Motor neuron (in vitro differentiated cells): ENCODE data around the gene STK40. TPM values are rescaled to one million over a fixed set of nuclear protein-coding genes. Genes with fewer than 3 reads are reported as not detected.

ENCODE experiments used
- ATAC-seq, 8 experiments: fragments of 200-7000 bp; cut with Tn5 transposase; replicated peaks in 6 of 8; 2 replicates each; pipeline ENCODE4 v1.8.0; 2021; ENCODE audit warnings: mild to moderate bottlenecking in 8 of 8, moderate library complexity in 8 of 8
- H3K27ac ChIP-seq, 2 donors: fragments of 250-450 bp; sonication (Bioruptor Pico); 2 replicates each; pipeline ENCODE4 v1.9.0; 2021; ENCODE audit warnings: antibody characterized with exemption in 2 of 2, mild to moderate bottlenecking in 2 of 2, moderate library complexity in 1 of 2
- H3K4me1 ChIP-seq, 2 donors: fragments of 250-450 bp; sonication (Bioruptor Pico); replicated peaks in 1 of 2; 2 replicates each; pipeline ENCODE4 v1.6.1; 2021; ENCODE audit warnings: antibody characterized with exemption in 2 of 2, mild to moderate bottlenecking in 2 of 2, moderate library complexity in 1 of 2
- H3K4me3 ChIP-seq, 5 donors: fragments of 250-450 bp; sonication (Bioruptor Pico); 2 replicates each; pipeline ENCODE4 v1.9.0; 2021; ENCODE audit warnings: antibody characterized with exemption in 5 of 5, mild to moderate bottlenecking in 5 of 5, moderate library complexity in 4 of 5
- WGBS, 10 experiments: fragments of 450-650 bp; shearing (Covaris generic); methylation state at CpG; one replicate each; pipeline ENCODE4 v1.0.0; 2022; 5-methylcytosine and 5-hydroxymethylcytosine counted together
- in situ Hi-C, 9 experiments: fragments of 400-800 bp; cut with MboI; loops; one replicate each; pipeline ENCODE4 v1.15.0; 2021; ENCODE audit warnings: low sequenced_read_pairs in 9 of 9, low pct_unique_long_range_greater_than_20kb in 2 of 9; ENCODE audit not compliant: unreplicated experiment in 9 of 9
- total RNA-seq, 8 experiments: library from RNA; unstranded; fragments of 300-600 nt; gene quantifications; 2 replicates each; pipeline versions ENCODE4 v1.2.3 to v1.2.4, GENCODE V29; 2022

The STK40 gene
- total RNA-seq, 8 experiments from 2014 or later = 21.2 to 49.9 (median 30.9) TPM

DNA sequence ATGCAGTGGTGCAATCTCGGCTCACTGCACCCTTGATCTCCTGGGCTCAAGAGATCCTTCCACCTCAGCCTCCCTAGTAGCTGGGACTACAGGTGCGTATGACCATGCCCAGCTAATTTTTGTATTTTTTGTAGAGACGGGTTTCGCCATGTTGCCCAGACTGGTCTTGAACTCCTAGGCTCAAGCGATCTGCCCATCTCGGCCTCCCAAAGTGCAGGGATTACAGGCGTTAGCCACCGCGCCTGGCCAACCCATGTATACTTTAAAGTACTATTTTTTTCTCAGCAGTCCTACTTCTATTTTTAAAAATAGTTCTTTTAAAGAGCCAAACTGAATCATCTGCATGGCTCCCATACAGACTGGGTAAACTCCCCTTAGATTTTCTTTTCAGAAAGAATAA is 3.5 kb downstream of the STK40 start:
- 94 to 100% (median 97%) methylated on average over 1 to 9 of the region's 9 CpGs; no CpG with 5 or more reads in 3 of the 10 experiments for WGBS, 10 experiments
- Histone ChIP-seq H3K27ac (no peak overlapping the region), H3K4me3 (no peak overlapping the region), H3K4me1 (peaks cover 19 to 22% of the 10 kb centered on the region in 2 donors)
- ATAC-seq = no peak
- in situ Hi-C loops = no loop called here

DNA sequence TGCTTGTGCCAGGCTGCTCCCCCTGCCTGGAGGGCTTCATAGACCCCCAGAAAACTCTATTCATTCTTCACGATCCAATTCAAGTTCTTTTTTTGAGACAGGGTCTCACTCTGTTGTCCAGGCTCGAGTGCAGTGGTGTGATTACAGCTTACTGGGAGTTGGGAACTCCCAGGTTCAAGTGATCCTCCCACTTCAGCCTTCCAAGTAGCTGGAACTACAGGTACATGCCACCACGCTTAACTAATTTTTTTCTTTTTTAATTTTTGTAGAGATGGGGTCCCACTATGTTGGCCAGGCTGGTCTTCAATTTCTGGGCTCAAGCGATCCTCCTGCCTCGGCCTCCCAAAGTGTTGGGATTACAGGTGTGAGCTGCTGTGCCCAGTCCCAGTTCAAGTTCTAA is 4.3 kb downstream of the STK40 start:
- WGBS, 10 experiments = 80 to 100% (median 96%) methylated on average over 1 to 5 of the region's 5 CpGs; no CpG with 5 or more reads in 3 of the 10 experiments
- ATAC-seq = no peak
- H3K27ac ChIP-seq = no peak overlapping the region
- in situ Hi-C loops = no loop called here
- H3K4me1 ChIP-seq = peaks cover 12 to 14% of the 10 kb centered on the region in 2 donors
- no peak overlapping the region for H3K4me3 ChIP-seq

DNA sequence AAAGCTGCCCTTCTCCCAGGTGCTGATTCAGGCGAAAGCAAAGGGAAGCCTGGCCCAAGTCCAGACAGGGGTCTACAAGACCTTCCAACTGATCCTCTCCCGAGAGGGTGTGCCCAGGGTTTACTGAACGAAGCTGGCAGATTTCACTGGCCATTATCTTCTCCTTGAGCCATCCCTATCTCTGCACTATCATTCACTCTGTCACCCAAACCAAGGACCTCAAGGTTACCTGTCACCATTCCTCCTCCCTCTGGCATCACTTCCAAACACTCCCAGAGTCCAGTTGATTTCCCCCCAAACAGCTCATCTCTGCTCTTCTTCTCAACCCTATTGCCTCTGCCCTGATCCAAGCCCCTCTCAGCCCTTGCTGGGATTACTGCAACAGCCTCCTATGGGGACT is 4.9 kb downstream of the STK40 start:
- 20 to 100% (median 88%) methylated on average over 1 to 3 of the region's 3 CpGs; no CpG with 5 or more reads in 3 of the 10 experiments for WGBS, 10 experiments
- in situ Hi-C loops = no loop called here
- Histone ChIP-seq H3K4me1 (peaks cover 12 to 14% of the 10 kb centered on the region in 2 donors), H3K4me3 (no peak overlapping the region), H3K27ac (no peak overlapping the region)
- ATAC-seq = no peak

DNA sequence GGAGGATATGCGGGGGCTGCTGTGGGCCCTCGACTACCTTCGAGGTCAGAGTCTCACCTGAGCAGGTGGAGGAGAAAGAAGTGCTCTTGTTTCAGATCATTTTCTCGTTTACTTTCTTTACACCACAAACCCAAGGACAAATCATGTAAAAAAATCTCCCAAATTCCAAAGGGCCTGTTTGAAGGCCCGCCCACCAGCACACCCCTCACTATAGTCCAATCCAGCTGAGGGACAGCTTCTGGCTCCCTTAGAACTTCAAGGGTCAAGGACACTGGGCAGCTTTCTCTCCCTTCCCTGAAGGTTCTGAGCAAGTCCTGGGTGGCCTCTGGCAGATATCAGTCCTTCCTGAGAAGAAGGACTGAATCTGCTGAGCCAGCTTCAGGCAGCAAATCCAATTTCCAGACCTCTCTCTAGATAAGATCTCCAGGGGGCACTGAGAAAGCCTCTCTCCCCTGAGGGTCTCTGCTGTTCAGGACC is 5.5 kb downstream of the STK40 start:
- 77 to 100% (median 91%) methylated on average over 1 to 5 of the region's 5 CpGs; no CpG with 5 or more reads in 2 of the 10 experiments for WGBS, 10 experiments
- no peak for ATAC-seq
- in situ Hi-C loops = no loop called here
- Histone ChIP-seq H3K4me1 (peaks cover 12 to 15% of the 10 kb centered on the region in 2 donors), H3K4me3 (no peak overlapping the region), H3K27ac (no peak overlapping the region)

DNA sequence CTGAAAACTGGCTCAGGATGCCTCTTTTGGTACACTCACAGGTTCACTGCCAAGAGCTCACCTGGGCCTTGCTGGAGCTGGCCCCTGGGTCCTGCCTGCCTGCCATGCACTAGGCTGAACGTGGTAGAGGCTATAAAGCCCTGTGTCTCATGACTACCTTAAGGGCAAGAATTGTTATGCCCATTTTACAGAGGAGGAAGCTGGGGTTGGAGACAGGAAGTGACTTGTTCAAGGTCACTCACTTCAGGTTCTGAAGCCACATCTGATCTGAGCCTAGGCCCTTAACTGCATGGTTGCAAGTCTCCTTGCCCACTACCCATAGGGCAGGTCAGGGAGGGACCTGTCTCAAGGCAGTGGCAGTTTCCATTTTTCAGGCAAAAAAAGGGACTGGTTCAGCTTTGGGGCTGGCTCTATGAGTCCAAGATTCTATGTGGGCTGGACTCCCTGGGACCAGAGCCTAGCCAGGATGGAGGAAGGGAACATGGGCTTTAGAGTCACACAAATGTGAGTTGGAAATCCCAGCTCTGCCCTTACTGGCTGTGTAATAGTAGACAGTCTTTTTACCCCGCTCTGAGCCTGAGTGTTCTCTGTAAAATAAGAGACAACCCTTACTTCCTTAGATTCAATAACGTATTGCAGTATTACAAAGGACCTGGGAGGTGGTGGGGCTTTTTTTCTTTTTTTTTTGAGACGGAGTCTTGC is 7.8 kb downstream of the STK40 start:
- 64 to 100% (median 84%) methylated on average over 1 to 3 of the region's 4 CpGs; no CpG with 5 or more reads in 2 of the 10 experiments for WGBS, 10 experiments
- ATAC-seq = no peak
- Histone ChIP-seq H3K4me1 (peaks cover 21 to 23% of the 10 kb centered on the region in 2 donors), H3K27ac (no peak overlapping the region), H3K4me3 (no peak overlapping the region)
- in situ Hi-C loops = no loop called here

DNA sequence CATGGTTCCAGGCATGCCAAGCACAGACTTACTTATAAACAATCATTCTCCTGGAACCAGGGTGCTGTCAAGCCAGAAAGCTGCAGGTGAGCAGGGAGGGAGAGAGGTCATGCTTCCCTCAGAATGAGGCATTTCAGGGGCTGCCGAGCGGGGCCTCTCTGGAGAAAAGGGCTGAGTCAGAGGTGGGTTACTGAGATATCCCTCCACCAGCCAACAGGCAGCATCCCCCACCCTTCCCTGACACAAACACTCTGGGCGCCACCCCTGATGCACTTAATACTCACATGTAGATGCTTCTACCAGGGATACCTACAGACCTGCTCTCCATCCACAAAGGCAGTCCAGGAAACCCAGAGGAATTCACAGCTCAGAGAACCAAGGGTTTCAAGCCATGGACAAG is 13.1 kb downstream of the STK40 start:
- ATAC-seq = peak in 4 of 8 experiments; percentile 1 to 7 (median 2)
- in situ Hi-C loops = no loop called here
- peak overlapping the region; percentile 91 to 92 for H3K27ac ChIP-seq

DNA sequence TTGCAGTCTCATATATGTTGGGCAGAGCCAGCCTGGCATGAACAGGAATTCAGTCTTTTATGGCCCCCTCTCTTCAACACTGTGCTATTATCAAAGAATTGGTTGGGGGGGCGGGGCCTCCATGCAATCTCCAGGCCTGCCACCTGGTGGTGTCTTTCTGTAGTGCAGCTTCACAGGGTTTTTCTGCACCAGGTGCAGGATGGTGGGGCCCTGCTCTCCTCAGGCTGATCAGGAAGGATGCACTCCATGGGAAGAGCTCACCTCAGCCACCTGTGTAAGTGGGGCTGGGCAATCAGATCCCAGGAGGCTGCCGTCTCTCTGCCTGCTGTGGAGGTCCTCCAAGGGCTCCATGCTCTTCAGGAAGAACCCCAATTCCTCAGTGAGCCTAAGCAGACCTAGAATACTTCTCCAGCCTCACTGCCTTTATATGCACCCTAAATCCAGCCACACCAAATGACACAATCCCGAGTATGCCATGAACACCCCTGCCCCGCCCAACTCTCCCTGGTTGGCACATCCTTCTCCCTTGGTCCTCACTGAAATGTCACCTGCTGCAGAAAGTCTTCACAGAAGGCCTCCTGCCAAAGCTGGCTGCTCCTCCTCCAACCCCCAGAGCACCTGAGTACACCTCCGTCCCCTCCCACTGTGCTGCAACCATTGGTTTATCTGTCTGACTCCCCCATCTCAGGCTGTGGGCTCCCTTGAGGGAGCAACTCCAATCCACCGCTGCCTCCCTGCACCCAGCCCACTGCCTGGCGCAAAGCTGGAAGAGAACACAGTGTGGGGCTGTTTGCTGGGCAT is 16.5 kb downstream of the STK40 start:
- no peak overlapping the region for H3K27ac ChIP-seq
- peak in 3 of 8 experiments; percentile 3 to 64 (median 12) for ATAC-seq
- H3K4me1 ChIP-seq = peaks cover 48 to 54% of the 10 kb centered on the region in 2 donors
- H3K4me3 ChIP-seq = no peak overlapping the region
- WGBS, 10 experiments = 0 to 58% (median 44%) methylated on average over 1 to 4 of the region's 7 CpGs; no CpG with 5 or more reads in 6 of the 10 experiments
- in situ Hi-C loops = no loop called here

More for the DNA sequence above, 13.1 kb downstream of the STK40 start:
- Histone ChIP-seq H3K4me3 (no peak overlapping the region), H3K4me1 (peaks cover 40 to 46% of the 10 kb centered on the region in 2 donors)
- 61 to 83% (median 70%) methylated on average over 1 to 3 of the region's 3 CpGs; no CpG with 5 or more reads in 5 of the 10 experiments for WGBS, 10 experiments

DNA sequence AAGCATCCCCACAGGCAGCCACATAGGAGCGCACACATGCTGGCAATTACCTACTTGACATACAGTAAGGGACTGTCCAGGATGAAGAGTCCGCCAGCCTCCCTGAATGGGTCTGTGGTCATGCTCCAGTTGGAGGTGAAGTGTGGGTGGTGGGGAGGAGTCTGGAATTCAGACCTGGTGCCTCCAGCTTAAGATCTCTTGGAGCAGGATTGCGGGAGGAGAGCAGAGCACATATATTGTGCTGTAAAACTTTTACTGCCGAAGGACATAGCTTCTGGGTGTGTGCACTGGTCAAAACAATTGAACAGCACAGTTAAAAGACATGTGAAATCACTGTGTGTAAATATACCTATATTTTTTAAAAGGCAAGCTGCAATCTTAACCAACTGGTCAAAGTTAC is 17.9 kb downstream of the STK40 start:
- WGBS, 10 experiments = 61 to 100% (median 92%) methylated on average over 1 to 4 of the region's 4 CpGs; no CpG with 5 or more reads in 2 of the 10 experiments
- in situ Hi-C loops = no loop called here
- ATAC-seq = no peak
- Histone ChIP-seq H3K27ac (no peak overlapping the region), H3K4me1 (peaks cover 33 to 41% of the 10 kb centered on the region in 2 donors), H3K4me3 (no peak overlapping the region)

DNA sequence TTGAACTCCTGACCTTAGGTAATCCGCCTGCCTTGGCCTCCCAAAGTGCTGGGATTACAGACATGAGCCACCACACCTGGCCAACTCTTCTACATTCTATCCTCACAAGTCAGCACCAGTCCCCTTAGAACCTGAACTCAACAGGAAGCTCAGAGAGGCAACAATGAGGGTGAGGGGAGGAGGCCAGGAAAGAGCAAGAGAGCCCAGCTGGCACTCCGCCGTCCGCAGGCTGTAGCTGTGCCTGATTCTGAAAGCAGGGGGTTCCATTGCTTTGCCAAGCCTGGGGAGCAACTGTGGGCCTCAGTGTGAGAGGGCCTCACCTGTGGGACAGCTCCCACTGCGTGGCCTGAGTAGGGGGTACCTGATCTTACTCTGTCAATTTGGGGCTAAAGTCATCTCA is 18.7 kb downstream of the STK40 start:
- no peak overlapping the region for H3K27ac ChIP-seq
- in situ Hi-C loops = no loop called here
- peaks cover 26 to 34% of the 10 kb centered on the region in 2 donors for H3K4me1 ChIP-seq
- no peak for ATAC-seq
- WGBS, 10 experiments = 81 to 100% (median 100%) methylated on average over 1 to 4 of the region's 5 CpGs; no CpG with 5 or more reads in 4 of the 10 experiments
- no peak overlapping the region for H3K4me3 ChIP-seq

DNA sequence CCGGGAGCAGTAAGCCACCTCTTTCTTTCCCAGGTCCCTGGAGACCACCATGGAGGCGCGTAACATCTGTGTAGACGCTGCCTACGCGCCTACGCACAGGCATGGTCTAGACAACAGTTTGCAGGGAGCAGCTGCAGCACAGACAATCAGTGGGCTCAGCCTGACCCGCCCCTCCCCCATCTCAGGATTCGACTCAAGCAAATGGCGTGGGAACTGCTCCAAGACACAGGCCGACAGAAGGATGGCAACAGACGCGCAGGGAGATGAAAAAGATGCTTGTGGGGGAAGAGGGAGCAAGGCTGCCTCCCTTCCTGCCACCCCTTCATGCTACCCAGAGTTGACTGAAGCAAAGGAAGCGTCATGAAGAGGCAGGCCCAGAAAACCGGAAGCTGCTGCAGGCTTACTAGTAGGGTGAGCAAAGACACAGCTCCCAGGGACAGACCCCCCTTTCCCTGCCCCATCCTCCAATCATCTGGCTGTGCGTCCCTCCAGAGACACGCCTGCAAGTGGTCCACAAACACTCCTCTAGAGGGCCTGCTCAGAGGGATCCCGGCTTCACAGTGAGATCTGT is 19.5 kb downstream of the STK40 start:
- peak overlapping the region; percentile 66 to 80 for H3K27ac ChIP-seq
- peak overlapping the region in 1 of 5 donors; percentile 3 for H3K4me3 ChIP-seq
- peaks cover 20 to 25% of the 10 kb centered on the region in 2 donors for H3K4me1 ChIP-seq
- 11 to 87% (median 30%) methylated on average over 3 to 17 of the region's 18 CpGs; no CpG with 5 or more reads in 4 of the 10 experiments for WGBS, 10 experiments
- in situ Hi-C loops = no loop called here
- ATAC-seq = peak in 5 of 8 experiments; percentile 83 to 92 (median 86)

DNA sequence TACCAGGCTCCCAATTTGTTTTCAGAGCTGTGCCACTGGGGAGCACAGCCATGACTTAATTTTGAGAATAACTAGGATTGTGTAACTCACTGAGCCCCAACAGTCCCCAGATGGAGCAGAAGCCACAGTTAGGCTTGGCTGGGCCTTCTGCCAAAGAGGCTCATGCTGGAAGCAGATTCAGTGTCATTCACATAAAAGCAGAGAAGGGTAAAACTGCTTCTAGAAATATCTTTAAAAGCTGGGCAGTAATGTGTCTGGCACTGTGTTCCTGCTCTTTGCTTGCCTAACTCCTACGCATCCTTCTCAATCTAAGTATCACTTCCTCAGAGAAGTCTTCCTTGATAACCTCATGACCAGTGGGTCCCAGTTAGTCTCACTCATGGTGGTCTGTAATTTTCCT is 20.3 kb downstream of the STK40 start:
- peaks cover 20 to 24% of the 10 kb centered on the region in 2 donors for H3K4me1 ChIP-seq
- peak overlapping the region; percentile 66 to 80 for H3K27ac ChIP-seq
- in situ Hi-C loops = no loop called here
- H3K4me3 ChIP-seq = no peak overlapping the region
- ATAC-seq = peak in 2 of 8 experiments; percentile 67 to 76
- 33 to 100% (median 88%) methylated on average over 1 of the region's 1 CpG; no CpG with 5 or more reads in 3 of the 10 experiments for WGBS, 10 experiments

DNA sequence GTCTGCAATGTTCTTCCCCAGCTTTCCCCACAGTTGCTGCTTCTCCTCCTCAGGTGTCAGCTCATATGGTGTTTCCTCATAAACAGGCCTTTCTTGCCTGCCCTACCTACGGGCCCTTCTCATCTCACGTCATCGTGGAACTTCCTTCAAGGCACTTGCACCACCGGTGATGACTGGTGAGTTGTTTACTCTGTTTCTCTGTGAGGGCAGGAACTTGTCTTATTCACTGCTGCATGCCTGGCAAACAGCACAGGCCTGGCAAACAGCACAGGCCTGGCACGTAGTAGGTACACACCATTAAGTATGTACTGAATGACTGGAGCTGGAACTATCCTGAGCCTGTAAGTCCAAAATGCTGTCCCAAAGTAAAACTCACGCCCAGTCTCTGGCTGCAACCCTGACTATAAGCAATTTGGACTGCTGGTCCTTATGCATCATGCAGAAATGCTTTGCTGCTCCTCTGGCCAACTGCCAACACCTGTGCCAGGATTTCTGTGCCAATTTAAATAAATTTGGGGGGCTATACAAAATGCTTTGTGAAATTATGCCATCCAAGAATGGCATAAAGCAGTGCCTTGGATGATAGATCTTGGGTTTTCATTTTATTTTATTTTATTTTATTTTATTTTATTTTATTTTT is 25.7 kb downstream of the STK40 start:
- WGBS, 10 experiments = 67 to 100% (median 95%) methylated on average over 1 to 6 of the region's 6 CpGs
- Histone ChIP-seq H3K27ac (no peak overlapping the region), H3K4me1 (peaks cover under 1% of the 10 kb centered on the region in 2 donors), H3K4me3 (no peak overlapping the region)
- in situ Hi-C loops = no loop called here
- ATAC-seq = no peak
